Measurements from ENCODE around the gene SLC66A1.

Gene SLC66A1

GRCh38 chr1:19343617-19344350 lies 31.7 kb downstream of the SLC66A1 start:
- DNase-seq (ENCODE audit: low spot score) = no peak

DNA sequence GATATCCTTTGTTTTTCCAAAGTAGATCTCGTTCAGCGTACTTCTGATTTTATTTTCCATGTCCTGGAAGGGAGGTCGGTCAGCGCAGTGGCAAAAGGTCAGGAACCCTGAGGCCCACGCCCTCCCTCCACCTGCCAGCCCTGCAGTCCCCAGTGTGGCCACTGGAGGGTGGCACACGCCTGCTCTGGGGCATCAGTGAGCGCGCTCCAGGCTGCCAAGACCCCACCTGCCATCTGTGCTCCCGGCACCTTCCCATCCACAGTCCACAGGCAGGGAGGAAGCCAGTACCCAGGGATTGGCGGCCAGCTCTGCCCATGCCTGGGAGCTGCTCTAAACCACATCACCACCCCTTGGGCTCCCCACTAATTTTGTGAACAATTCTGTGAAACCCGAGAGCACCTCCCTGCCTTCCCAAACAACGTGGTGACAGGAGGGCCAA lies 32.3 kb downstream of the SLC66A1 start:
- DNase-seq (ENCODE audit: low spot score) = peak; percentile 28

- DNase-seq (ENCODE audit: low spot score) = no peak
Observed at GRCh38 chr1:19344831-19345230, 32.7 kb downstream of the SLC66A1 start.

DNA sequence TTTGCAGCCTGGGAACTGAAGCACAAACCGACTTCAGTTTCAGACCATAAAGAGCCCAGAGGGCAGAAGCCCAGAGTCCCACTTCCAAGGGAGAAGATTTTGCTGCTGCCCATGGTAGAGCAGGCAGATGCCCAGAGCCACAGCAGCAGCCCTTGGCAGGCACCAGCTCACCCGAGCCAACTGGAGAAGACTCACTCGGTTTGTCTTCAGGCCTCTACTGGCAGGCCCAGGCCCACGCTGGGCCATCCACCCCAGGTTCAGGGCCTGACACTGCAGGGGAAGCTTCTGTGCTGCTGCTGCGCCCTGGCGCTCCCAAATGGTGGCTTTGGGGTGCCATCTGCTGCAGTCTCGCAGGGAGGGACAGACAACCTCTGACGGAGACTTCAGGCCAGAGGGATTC lies 33.3 kb downstream of the SLC66A1 start:
- no peak for DNase-seq (ENCODE audit: low spot score)

DNA sequence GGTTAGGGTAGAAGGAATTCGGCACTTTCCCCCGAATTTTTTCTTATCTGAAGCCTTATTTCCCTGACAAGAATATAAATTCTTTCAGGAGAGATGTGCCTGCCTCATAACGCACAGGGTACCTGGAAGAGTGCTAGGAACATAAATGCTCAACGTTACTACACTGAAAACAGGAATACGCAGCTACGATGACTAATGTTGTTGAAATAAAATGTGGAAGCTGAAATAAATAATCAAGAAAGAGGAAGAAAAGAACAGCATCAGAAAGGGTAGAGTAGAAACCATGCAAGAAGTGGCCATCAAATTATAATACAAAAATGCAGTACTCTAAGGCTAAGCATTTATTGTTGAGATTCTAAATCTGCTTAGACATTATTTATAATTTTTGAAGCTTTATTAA lies 33.9 kb downstream of the SLC66A1 start:
- no peak for DNase-seq (ENCODE audit: low spot score)

GRCh38 chr1:19347533-19348172 lies 35.5 kb downstream of the SLC66A1 start:
- no peak for DNase-seq (ENCODE audit: low spot score)

DNA sequence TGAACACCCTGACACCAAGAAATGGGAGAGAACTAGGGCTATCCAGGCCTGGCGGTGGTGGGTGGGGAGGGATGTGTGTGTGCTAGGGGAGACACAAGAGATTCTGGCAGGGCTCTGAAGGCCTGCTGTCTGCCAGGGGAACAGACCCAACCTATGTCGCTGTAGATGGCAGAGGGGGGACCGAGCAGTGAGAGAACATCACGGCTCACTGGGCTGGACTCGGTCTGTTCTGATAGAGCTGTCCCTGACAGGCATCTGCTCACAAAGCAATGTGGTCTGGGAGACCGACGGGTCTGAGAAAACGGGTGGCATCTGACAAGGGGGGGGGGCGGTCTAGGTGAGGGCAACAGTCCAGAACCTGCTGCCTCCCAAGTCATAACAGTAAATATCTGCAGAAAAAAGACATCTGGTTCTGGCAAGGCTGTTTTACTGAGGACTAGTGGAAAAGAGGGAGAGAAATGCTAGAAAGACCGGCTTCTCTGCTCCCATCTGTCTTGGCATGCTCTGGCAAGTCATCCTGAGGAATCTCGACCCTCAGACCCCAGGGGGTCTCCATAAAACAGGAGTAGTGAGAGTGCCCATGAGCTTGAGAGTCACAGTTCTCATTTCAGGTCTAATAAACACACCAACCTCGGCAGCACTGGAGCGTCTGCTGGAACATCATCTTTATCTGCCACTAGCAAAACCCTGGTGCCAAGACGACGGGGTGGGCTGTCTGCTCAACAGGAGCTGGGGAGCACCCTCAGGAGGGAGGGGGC lies 36.5 kb downstream of the SLC66A1 start:
- DNase-seq (ENCODE audit: low spot score) = no peak

- DNase-seq (ENCODE audit: low spot score) = no peak
Observed at GRCh38 chr1:19349999-19350398, 37.9 kb downstream of the SLC66A1 start.

GRCh38 chr1:19350566-19350965 lies 38.4 kb downstream of the SLC66A1 start:
- no peak for DNase-seq (ENCODE audit: low spot score)

DNA sequence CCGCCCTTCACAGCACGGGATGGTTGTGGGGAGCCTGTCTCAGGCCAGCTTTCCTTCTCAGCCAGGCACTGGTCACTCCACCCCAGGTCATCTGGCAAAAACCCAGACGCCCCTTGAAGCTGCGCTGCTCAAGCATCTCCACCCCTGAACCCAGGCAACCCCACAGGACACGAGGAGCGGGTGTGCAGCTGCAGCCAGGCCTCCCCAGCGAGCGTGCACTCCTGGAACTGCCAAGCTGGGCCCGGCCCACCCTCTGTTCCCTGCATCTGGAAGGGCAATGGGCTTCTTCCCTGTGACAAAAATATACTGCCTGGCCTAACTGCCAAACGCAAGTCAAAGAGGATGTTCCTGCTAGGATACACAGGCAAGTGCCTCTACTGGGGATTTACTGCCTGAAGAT lies 39.7 kb downstream of the SLC66A1 start:
- DNase-seq (ENCODE audit: low spot score) = no peak

DNA sequence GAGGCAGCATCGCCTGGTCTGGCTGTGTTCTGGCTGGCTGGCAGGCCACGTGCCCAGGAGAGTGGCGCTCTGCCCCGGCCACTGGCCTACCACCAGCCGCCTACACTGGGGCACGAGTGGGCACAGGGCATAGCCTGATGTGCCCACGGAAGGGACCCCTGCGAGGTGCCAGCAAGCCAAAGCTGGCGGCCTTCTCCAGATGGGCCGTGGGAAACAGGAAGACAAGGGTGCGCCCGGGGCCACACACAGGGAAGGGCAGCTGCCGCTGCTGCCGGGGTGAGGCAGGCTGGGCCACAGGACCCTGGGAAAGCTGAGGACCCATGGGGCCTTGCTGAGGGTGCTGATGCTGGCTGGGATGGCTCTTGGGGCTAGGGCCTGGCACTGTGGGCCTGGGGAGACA lies 40.7 kb downstream of the SLC66A1 start:
- DNase-seq (ENCODE audit: low spot score) = no peak

DNA sequence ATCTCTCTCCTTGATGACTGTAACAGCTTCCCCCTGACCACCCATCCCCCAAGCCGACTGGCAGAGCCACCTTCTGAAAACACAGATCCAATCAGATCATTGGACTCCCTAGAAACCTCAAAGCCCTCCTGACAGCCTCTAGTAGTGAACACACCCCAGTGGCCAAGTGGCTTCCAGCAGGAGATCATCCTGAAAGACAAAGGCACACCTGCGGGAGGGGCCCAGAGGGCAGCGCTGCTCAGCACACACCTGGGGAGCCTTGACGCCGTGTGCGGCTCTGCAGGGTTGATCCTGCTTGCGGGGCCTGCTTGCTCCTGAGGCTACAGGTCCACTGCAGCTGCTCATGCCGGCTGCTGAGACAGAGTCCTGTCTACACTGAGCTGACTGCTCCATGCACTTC lies 41.5 kb downstream of the SLC66A1 start:
- DNase-seq (ENCODE audit: low spot score) = no peak

- no peak for DNase-seq (ENCODE audit: low spot score)
Observed at GRCh38 chr1:19354531-19354981, 42.4 kb downstream of the SLC66A1 start.

DNA sequence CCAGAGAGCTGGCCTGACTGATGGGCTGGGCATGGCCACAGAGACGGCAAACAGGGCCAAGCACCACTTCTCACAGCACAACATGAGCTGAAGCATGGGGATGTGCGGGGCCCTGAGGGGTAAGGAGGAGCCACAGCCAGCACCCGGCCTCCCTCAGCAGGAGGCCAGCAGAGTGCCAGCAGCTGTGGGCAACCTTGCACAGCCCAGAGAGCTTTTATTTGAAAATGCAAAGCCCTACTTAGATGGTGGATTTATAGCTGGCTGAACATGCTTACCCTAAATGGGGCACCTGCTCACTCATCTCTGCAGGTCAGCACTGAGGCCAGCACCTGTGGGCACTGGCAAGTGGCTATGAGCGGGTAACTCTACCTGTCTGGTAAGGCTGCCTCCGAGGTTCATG lies 44.1 kb downstream of the SLC66A1 start:
- no peak for DNase-seq (ENCODE audit: low spot score)

DNA sequence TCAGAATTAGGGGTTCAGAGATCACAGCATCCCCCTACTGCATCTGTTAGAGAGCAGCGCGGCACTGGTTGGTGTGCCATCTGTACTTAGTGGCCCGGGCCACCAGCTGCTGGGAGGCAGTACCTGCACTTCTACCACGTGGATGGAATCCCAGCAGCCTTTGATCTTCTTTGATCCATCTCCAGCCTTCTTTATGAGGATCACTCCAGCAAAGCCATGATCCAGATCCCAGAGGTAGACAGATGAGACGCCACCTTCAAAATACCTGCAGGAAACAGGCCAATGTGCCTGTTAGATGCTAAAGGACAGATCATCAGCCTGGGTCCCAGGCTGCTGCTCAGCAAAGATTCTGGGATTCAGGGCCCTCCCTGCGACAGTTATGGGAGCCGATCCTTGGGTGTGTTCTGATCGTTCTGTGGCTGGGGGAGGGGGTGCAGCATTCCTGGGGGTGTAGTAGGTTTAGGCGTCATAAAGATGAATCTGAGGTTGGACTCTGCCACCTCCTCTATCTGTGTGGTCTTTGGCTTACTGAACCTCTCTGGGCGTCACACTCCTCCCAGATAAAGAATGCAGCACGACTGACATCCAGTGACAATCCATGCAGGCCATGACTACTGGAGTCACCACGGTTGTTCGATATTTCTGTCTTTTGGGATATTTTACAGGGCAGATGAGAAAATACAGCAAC lies 45.3 kb downstream of the SLC66A1 start:
- no peak for DNase-seq (ENCODE audit: low spot score)

DNA sequence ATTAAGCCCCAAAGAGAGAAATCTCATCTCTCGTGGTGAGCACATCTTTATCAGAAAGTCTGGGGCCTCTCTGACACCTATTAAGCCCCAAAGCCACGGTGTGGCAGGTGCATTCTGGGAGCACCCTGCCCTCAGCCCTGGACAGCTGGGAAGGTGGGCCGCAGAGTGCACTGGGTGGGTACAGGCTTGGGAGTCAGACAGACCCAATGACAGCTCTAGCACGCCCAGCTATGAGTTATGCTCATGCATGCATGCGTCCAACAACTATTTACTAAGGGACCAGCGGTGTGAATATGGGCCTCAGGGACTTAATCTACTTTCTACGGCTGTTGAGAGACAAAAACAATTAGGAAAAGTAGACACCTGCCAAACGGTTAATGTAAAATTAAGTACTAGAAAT lies 46.6 kb downstream of the SLC66A1 start:
- DNase-seq (ENCODE audit: low spot score) = no peak

- DNase-seq (ENCODE audit: low spot score) = no peak
Observed at GRCh38 chr1:19359357-19359756, 47.2 kb downstream of the SLC66A1 start.

- no peak for DNase-seq (ENCODE audit: low spot score)
Observed at GRCh38 chr1:19360016-19360415, 47.9 kb downstream of the SLC66A1 start.

DNA sequence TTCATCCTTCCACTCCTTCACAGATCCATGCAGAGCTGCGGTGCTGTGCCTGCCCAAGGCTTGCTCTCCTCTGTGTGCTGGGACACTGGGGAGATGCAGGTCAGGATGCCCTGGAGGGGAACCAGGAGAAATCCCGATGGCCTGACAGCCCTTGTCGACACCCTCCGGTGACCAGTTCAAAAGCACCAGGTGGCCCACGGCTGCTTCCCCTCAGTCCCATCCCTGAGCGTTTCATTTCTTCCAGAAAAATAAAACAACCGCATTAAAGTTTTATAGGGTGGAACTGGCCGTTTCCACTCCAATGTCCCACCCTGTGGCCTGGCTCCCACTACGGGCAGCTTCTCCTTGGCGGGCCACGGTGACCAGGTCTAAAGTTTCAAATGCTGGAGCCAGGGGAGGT lies 48.3 kb downstream of the SLC66A1 start:
- DNase-seq (ENCODE audit: low spot score) = no peak

DNA sequence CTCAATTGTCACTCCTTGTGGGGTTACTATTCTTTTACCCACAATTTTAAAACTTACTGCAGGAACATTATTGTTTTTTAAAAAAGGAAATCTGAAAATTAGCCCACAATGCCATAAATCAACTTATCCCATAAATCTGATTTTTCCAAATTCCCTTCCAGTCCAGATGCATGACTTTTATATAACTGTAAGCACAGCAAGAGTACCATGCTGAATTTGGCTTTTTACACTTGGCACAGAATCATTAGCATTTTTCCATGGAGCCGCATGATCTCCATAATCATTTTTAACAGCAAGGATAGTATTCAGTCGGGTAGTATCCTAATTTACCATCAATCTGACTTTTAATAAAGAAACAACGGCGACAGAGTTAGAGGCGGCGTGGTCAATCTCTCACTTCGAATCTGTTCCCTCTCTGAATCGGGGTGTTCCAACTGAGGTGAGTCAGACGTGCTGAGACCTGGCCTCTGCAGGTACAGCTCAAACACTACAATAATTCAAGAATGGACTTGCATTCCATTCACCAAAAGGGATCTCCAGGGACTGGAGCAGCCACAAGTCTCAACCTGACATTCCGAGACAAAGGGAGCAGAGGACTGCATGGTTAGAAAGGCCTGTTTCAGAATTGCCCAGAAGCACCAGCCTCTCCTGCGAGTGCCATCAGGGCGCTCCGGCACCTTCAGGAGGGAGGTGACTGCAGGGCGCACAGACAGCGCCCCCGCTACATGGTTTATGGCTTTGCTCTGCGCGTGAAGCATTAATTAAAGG lies 48.9 kb downstream of the SLC66A1 start:
- no peak for DNase-seq (ENCODE audit: low spot score)

GRCh38 chr1:19361611-19362147 lies 49.6 kb downstream of the SLC66A1 start:
- no peak for DNase-seq (ENCODE audit: low spot score)

Measured in CD4-positive, alpha-beta T cell treated with Interleukin-2 at 100 ng/mL for 4 hours (primary cell).